GM12872 (cell line): ENCODE results near the gene ROBO2.

Experiments
- TF ChIP-seq, protein P1 (sequence below): IDR thresholded peaks from 3 replicates; pipeline ENCODE4 v1.5.1; 2011; ENCODE audit warnings: low read depth, mild to moderate bottlenecking, low read length, moderate library complexity; ENCODE audit not compliant: insufficient read depth

Gene ROBO2

GRCh38 chr3:77601823-77602415, 562.0 kb downstream of the ROBO2 start:
- TF ChIP-seq, protein P1, sequence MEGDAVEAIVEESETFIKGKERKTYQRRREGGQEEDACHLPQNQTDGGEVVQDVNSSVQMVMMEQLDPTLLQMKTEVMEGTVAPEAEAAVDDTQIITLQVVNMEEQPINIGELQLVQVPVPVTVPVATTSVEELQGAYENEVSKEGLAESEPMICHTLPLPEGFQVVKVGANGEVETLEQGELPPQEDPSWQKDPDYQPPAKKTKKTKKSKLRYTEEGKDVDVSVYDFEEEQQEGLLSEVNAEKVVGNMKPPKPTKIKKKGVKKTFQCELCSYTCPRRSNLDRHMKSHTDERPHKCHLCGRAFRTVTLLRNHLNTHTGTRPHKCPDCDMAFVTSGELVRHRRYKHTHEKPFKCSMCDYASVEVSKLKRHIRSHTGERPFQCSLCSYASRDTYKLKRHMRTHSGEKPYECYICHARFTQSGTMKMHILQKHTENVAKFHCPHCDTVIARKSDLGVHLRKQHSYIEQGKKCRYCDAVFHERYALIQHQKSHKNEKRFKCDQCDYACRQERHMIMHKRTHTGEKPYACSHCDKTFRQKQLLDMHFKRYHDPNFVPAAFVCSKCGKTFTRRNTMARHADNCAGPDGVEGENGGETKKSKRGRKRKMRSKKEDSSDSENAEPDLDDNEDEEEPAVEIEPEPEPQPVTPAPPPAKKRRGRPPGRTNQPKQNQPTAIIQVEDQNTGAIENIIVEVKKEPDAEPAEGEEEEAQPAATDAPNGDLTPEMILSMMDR: no peak

DNA sequence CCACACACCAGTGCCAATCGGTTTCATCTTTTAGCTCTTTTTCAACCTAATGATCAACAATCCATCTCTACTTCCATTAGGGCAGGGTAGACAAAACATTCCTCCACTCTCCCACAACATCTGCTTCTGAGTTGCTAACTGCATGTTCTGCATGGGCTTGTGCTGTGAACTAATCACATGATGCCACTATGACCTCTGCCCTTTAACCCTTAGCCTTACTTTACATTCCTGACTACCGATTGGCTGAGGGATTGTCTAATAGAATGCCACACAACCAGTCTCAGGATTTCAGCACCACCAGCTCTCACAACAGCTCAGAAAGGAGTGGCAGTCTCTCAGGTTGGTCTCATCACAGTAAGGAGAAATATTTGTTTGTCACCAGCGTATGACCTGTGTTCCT, 562.8 kb downstream of the ROBO2 start:
- TF ChIP-seq, protein P1: no peak

DNA sequence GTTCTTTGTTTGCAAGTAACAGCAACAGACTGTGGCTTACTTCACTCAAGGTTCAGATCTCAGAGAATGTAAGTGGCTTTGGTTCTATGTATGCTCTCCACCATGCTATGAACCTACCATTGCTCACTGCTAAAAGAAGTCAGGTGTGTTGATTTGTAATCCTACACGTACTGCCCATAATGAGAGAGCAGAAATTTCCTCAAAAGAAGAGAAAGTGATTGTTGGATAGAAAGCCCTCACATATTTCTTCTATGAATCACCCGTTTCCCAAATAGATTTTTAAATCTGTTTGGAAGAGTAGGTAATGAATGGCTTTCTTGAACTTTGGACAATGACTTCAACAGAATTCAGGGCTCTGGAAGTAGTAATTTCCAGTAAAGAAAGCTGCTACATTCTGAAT, 565.4 kb downstream of the ROBO2 start:
- TF ChIP-seq, protein P1: no peak

- TF ChIP-seq, protein P1: no peak
Measured at GRCh38 chr3:77605865-77606264, 566.0 kb downstream of the ROBO2 start.

DNA sequence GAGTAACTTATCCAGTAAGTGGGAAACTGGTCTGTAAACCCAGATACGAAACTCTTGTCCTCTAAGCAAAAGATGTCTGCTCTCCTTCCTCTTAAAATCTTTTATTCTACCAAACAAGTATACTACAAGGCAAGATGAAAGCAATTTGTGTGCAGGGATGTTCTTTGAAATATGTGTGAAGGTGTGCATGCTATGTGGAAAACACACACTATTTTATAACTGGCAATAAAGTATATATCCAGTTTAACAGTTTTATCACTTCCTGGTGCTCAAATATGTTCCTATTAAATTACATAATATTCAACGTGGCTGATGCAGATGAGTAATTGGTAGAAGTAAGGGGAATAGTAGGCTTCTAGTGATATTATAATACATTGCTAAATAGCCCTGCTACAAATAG, 566.5 kb downstream of the ROBO2 start:
- TF ChIP-seq, protein P1: no peak

GRCh38 chr3:77618686-77619085, 578.8 kb downstream of the ROBO2 start:
- TF ChIP-seq, protein P1: no peak

DNA sequence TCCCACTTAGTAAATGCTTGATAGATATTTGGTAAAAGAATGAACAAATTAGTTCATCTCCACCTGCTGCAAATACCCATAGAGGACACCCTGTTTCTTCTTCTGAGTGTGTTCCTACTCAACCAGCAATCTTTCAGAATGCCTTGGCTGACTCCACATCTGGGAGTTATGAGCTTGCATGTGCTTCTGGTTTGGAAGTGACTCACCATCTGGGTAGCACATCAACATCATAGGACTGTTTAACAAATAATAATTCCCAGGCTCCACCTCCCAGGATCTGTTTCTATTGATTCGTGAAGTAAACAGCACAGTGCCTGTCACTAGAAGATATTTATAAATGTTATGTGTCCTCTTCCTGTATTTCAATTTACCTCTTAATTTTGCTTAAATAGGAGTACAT, 580.1 kb downstream of the ROBO2 start:
- TF ChIP-seq, protein P1: no peak

- TF ChIP-seq, protein P1: no peak
Measured at GRCh38 chr3:77623500-77623899, 583.6 kb downstream of the ROBO2 start.
